Measurements from ENCODE around the gene NOTCH2.

The NOTCH2 gene

GRCh38 chr1:119975006-119975405 is 94.5 kb downstream of the NOTCH2 start:
- Histone ChIP-seq H3K27me3 (ENCODE audit: control insufficient read depth, low read length) (no peaks in the 10 kb centered on the region; the same call in 1 of the 2 replicates), H3K36me3 (ENCODE audit: control insufficient read depth, low read length) (no peaks in the 10 kb centered on the region), H3K9me2 (replicated peaks; ENCODE audit: control insufficient read depth, low read length) (no peaks in the 10 kb centered on the region), H3K4me1 (ENCODE audit: control insufficient read depth, low read length) (no peaks in the 10 kb centered on the region), H3K27ac (ENCODE audit: low read depth, low read length) (no peak overlapping the region), H3K4me2 (ENCODE audit: low read length) (no peak overlapping the region), H3K4me3 (ENCODE audit: low read length) (no peak overlapping the region), H3F3A (ENCODE audit: control insufficient read depth, insufficient read depth) (no peaks in the 10 kb centered on the region), H3K9me3 (ENCODE audit: control insufficient read depth, insufficient read depth, low read length) (no peaks in the 10 kb centered on the region), H3K79me2 (ENCODE audit: control insufficient read depth, low read length) (no peaks in the 10 kb centered on the region), H4K20me1 (ENCODE audit: control insufficient read depth, insufficient read depth, low read depth, low read length) (no peaks in the 10 kb centered on the region)
- TF ChIP-seq EZH2phosphoT487 (IDR thresholded peaks at IDR 0.05; ENCODE audit: borderline replicate concordance, low read length) (no peak), CTCF (IDR thresholded peaks at IDR 0.05; ENCODE audit: low read depth, low read length, poor library complexity, severe bottlenecking) (no peak)

GRCh38 chr1:119974013-119974412 is 95.4 kb downstream of the NOTCH2 start:
- Histone ChIP-seq H3K4me2 (ENCODE audit: low read length) (no peak overlapping the region), H3K36me3 (ENCODE audit: control insufficient read depth, low read length) (no peaks in the 10 kb centered on the region), H4K20me1 (ENCODE audit: control insufficient read depth, insufficient read depth, low read depth, low read length) (no peaks in the 10 kb centered on the region), H3K9me2 (replicated peaks; ENCODE audit: control insufficient read depth, low read length) (no peaks in the 10 kb centered on the region), H3K79me2 (ENCODE audit: control insufficient read depth, low read length) (no peaks in the 10 kb centered on the region), H3K27ac (ENCODE audit: low read depth, low read length) (no peak overlapping the region), H3K4me3 (ENCODE audit: low read length) (no peak overlapping the region), H3K9me3 (ENCODE audit: control insufficient read depth, insufficient read depth, low read length) (no peaks in the 10 kb centered on the region), H3K4me1 (ENCODE audit: control insufficient read depth, low read length) (no peaks in the 10 kb centered on the region), H3K27me3 (ENCODE audit: control insufficient read depth, low read length) (no peaks in the 10 kb centered on the region; the same call in 1 of the 2 replicates), H3F3A (ENCODE audit: control insufficient read depth, insufficient read depth) (no peaks in the 10 kb centered on the region)
- TF ChIP-seq EZH2phosphoT487 (IDR thresholded peaks at IDR 0.05; ENCODE audit: borderline replicate concordance, low read length) (no peak), CTCF (IDR thresholded peaks at IDR 0.05; ENCODE audit: low read depth, low read length, poor library complexity, severe bottlenecking) (no peak)

GRCh38 chr1:119971710-119972570 is 97.5 kb downstream of the NOTCH2 start:
- Histone ChIP-seq H3K27me3 (ENCODE audit: control insufficient read depth, low read length) (no peaks in the 10 kb centered on the region; the same call in 1 of the 2 replicates), H3K9me2 (replicated peaks; ENCODE audit: control insufficient read depth, low read length) (no peaks in the 10 kb centered on the region), H3K79me2 (ENCODE audit: control insufficient read depth, low read length) (no peaks in the 10 kb centered on the region), H3F3A (ENCODE audit: control insufficient read depth, insufficient read depth) (no peaks in the 10 kb centered on the region), H3K9me3 (ENCODE audit: control insufficient read depth, insufficient read depth, low read length) (no peaks in the 10 kb centered on the region), H3K36me3 (ENCODE audit: control insufficient read depth, low read length) (no peaks in the 10 kb centered on the region), H3K4me2 (ENCODE audit: low read length) (no peak overlapping the region), H3K4me1 (ENCODE audit: control insufficient read depth, low read length) (no peaks in the 10 kb centered on the region), H4K20me1 (ENCODE audit: control insufficient read depth, insufficient read depth, low read depth, low read length) (no peaks in the 10 kb centered on the region), H3K4me3 (ENCODE audit: low read length) (no peak overlapping the region), H3K27ac (ENCODE audit: low read depth, low read length) (no peak overlapping the region)
- TF ChIP-seq EZH2phosphoT487 (IDR thresholded peaks at IDR 0.05; ENCODE audit: borderline replicate concordance, low read length) (no peak), CTCF (IDR thresholded peaks at IDR 0.05; ENCODE audit: low read depth, low read length, poor library complexity, severe bottlenecking) (no peak)
